NCI-H2227 treated with DMSO at 0.1 percent for 48 hours (cell line): ENCODE results near the gene LCN2.

Experiments
- DNase-seq: peaks from one replicate; lab custom pipeline; 2025; lab: John Stamatoyannopoulos, UW

The LCN2 gene

GRCh38 chr9:128115187-128116103 is 33.8 kb upstream of the LCN2 start:
- DNase-seq, result no peak

- no peak for DNase-seq
These were observed 32.9 kb upstream of the LCN2 start for GRCh38 chr9:128116104-128117083.

GRCh38 chr9:128117613-128118471 is 31.4 kb upstream of the LCN2 start:
- DNase-seq, result peak; percentile 82

GRCh38 chr9:128118472-128118857 is 30.8 kb upstream of the LCN2 start:
- DNase-seq, result no peak

GRCh38 chr9:128118971-128119665 is 30.1 kb upstream of the LCN2 start:
- no peak for DNase-seq

- no peak for DNase-seq
These were observed 29.1 kb upstream of the LCN2 start for GRCh38 chr9:128120061-128120740.

- DNase-seq, result no peak
These were observed 28.4 kb upstream of the LCN2 start for GRCh38 chr9:128120741-128121465.

- no peak for DNase-seq
These were observed 27.8 kb upstream of the LCN2 start for GRCh38 chr9:128121466-128121810.

GRCh38 chr9:128121924-128122808 is 27.1 kb upstream of the LCN2 start:
- DNase-seq, result no peak

GRCh38 chr9:128122809-128123175 is 26.5 kb upstream of the LCN2 start:
- DNase-seq, result no peak

GRCh38 chr9:128123451-128124080 is 25.7 kb upstream of the LCN2 start:
- DNase-seq, result no peak

GRCh38 chr9:128124451-128124850 is 24.8 kb upstream of the LCN2 start:
- DNase-seq, result no peak

GRCh38 chr9:128124873-128125579 is 24.2 kb upstream of the LCN2 start:
- no peak for DNase-seq

GRCh38 chr9:128125580-128126354 is 23.5 kb upstream of the LCN2 start:
- DNase-seq, result no peak

- DNase-seq, result peak; percentile 25
These were observed 21.7 kb upstream of the LCN2 start, which contains the start of gene PTGES2 for GRCh38 chr9:128127568-128127989. PTGES2 (minus strand) TSS chr9:128127729; CDS start chr9:128127717, 12 bp downstream.

- DNase-seq, result peak; percentile 80
These were observed 21.0 kb upstream of the LCN2 start for GRCh38 chr9:128127990-128128835.
